Measurements from ENCODE around the gene LRMDA. TPM values are rescaled to one million over a fixed set of nuclear protein-coding genes. Genes with fewer than 3 reads are reported as not detected.
"Not testable (repeated sequence)": the region's sequence is repeated elsewhere in the genome, so short reads cannot be mapped to it uniquely, and the experiment has no call there.

LRMDA gene
- total RNA-seq, 1 experiment from 2014 or later, result not detected

DNA sequence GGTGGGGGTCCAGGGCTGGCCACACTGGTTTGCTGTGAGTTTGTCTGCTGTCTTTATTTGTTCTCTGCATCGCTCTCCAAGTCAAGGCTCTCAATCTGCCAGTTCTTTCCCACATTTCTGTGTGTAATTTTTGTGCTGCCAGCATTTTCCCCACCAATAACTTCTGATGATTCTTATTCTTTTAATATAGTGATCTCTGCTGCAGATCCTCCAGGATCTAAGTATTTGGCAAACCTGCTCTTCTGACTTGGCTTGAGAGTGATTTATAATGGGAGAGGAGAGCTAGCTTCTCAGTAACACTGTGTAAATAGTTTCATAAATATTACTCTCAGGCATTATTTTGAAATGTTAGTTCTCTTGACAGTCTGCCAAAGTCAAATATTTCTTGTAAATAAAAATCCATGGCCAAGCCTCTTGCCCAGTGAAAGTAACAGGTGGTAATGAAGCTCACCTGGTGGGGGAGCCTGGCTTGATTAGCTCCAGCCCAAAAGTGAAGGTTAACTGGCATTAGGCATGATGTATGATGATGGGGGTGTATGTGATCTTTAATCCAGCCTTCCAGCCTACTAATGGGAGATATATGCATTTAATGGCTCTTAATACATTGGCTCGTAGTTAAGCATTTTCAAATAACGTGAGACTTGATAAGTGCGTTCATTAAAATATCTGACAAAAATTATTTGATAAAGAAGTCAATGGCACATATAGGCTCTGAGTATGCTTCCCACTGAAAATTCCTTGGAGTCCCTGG is 1150.3 kb downstream of the LRMDA start:
- no peaks in the 10 kb centered on the region for H3K27me3 ChIP-seq (ENCODE audit: low read length)
- H3K9me3 ChIP-seq (ENCODE audit: low read length), result no peaks in the 10 kb centered on the region
- no peak overlapping the region for H3K27ac ChIP-seq (ENCODE audit: low read length)
- no peaks in the 10 kb centered on the region for H4K20me1 ChIP-seq (ENCODE audit: insufficient read depth, low read depth, low read length)
- no peak overlapping the region for H3K9ac ChIP-seq (ENCODE audit: low read length)
- H3K36me3 ChIP-seq (ENCODE audit: insufficient read depth, low read length), result no peaks in the 10 kb centered on the region
- no peaks in the 10 kb centered on the region for H3K4me1 ChIP-seq (ENCODE audit: low read length)
- no peak for DNase-seq
- H2AFZ ChIP-seq (ENCODE audit: low read length), result no peak overlapping the region
- H3K9me2 ChIP-seq (replicated peaks; ENCODE audit: insufficient read depth, low read length), result no peaks in the 10 kb centered on the region
- no peaks in the 10 kb centered on the region for H3K79me2 ChIP-seq (ENCODE audit: low read length)
- H3K4me3 ChIP-seq (ENCODE audit: low read length), result no peak overlapping the region
- no peak overlapping the region for H3K4me2 ChIP-seq (ENCODE audit: low read depth, low read length, poor library complexity, severe bottlenecking)

DNA sequence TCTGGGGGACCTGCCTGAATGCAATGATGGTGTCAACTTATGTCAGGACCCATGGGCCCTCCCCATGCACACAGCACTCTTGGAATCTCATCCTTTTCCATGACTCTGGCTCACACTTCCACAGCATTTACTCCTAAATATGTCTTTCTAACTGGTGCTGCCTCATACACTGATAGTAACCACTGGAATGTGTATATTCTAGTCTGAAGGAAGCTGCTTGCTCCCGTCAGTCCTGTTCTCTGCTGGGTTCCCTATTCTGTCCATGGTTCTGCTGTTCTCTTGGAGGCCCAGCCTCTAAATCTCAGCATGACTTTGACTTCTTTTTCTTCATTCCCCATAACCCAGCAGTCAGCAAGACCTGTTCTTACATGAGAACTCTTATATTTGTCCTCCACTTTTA is 1151.1 kb downstream of the LRMDA start:
- H4K20me1 ChIP-seq (ENCODE audit: insufficient read depth, low read depth, low read length), result no peaks in the 10 kb centered on the region
- no peaks in the 10 kb centered on the region for H3K4me1 ChIP-seq (ENCODE audit: low read length)
- no peaks in the 10 kb centered on the region for H3K27me3 ChIP-seq (ENCODE audit: low read length)

DNA sequence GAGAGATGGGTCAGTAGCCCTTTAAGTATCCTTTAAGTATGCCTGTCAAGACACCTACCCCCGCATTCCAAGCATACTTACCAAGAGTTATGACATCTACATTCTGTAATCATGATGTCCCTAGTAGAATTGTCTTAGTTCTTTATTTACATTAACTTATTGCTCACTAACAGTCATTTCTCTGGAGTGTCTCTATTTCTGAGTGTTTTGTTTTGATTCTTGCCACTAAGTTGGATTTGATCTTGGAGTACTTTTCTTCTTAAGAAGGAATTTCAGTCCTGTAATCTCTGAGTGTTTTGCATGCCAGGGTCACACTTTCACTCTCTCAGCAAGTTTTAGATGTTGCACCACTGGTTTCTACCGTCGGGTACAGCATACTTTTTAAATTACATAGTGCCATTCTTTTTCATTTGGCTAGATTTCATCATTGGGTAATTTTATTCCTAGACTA is 1152.3 kb downstream of the LRMDA start:
- no peaks in the 10 kb centered on the region for H3K4me1 ChIP-seq (ENCODE audit: low read length)
- no peak overlapping the region for H3K9ac ChIP-seq (ENCODE audit: low read length)
- no peak overlapping the region for H2AFZ ChIP-seq (ENCODE audit: low read length)
- H4K20me1 ChIP-seq (ENCODE audit: insufficient read depth, low read depth, low read length), result no peaks in the 10 kb centered on the region
- no peak overlapping the region for H3K27ac ChIP-seq (ENCODE audit: low read length)
- H3K4me3 ChIP-seq (ENCODE audit: low read length), result no peak overlapping the region
- H3K36me3 ChIP-seq (ENCODE audit: insufficient read depth, low read length), result no peaks in the 10 kb centered on the region
- DNase-seq, result no peak
- no peak overlapping the region for H3K4me2 ChIP-seq (ENCODE audit: low read depth, low read length, poor library complexity, severe bottlenecking)
- H3K9me3 ChIP-seq (ENCODE audit: low read length), result no peaks in the 10 kb centered on the region
- no peaks in the 10 kb centered on the region for H3K27me3 ChIP-seq (ENCODE audit: low read length)
- H3K9me2 ChIP-seq (replicated peaks; ENCODE audit: insufficient read depth, low read length), result no peaks in the 10 kb centered on the region
- H3K79me2 ChIP-seq (ENCODE audit: low read length), result no peaks in the 10 kb centered on the region

More for the DNA sequence above, 1151.1 kb downstream of the LRMDA start:
- H3K9ac ChIP-seq (ENCODE audit: low read length), result no peak overlapping the region
- no peaks in the 10 kb centered on the region for H3K9me3 ChIP-seq (ENCODE audit: low read length)
- H3K36me3 ChIP-seq (ENCODE audit: insufficient read depth, low read length), result no peaks in the 10 kb centered on the region
- no peak for DNase-seq
- H3K4me3 ChIP-seq (ENCODE audit: low read length), result no peak overlapping the region
- H3K27ac ChIP-seq (ENCODE audit: low read length), result no peak overlapping the region
- H3K9me2 ChIP-seq (replicated peaks; ENCODE audit: insufficient read depth, low read length), result no peaks in the 10 kb centered on the region
- no peak overlapping the region for H3K4me2 ChIP-seq (ENCODE audit: low read depth, low read length, poor library complexity, severe bottlenecking)
- no peaks in the 10 kb centered on the region for H3K79me2 ChIP-seq (ENCODE audit: low read length)
- H2AFZ ChIP-seq (ENCODE audit: low read length), result no peak overlapping the region

GRCh38 chr10:76584466-76584865 is 1153.0 kb downstream of the LRMDA start:
- H3K4me1 ChIP-seq (ENCODE audit: low read length); H3K79me2 ChIP-seq (ENCODE audit: low read length); DNase-seq; H3K4me2 ChIP-seq (ENCODE audit: low read depth, low read length, poor library complexity, severe bottlenecking); H3K9me2 ChIP-seq (replicated peaks; ENCODE audit: insufficient read depth, low read length); H3K9ac ChIP-seq (ENCODE audit: low read length); H3K27ac ChIP-seq (ENCODE audit: low read length); H4K20me1 ChIP-seq (ENCODE audit: insufficient read depth, low read depth, low read length); H3K27me3 ChIP-seq (ENCODE audit: low read length); H3K9me3 ChIP-seq (ENCODE audit: low read length); H3K4me3 ChIP-seq (ENCODE audit: low read length); H2AFZ ChIP-seq (ENCODE audit: low read length); H3K36me3 ChIP-seq (ENCODE audit: insufficient read depth, low read length): not testable (repeated sequence)

Small RNAs within 50 kb of the gene (small RNA-seq; reads per million reads assigned to genes)
- gene MIR606 (not detected), gene RN7SL518P (not detected), gene RNU6-673P (not detected)

Other genes with a start within 250 kb of the LRMDA start
- gene VDAC2, start 220.8 kb upstream of the LRMDA start, total RNA-seq (2014; rRNA removed; shearing (Covaris generic); ENCODE audit: low replicate concordance), result 84.2 and 128 TPM in 2 replicates
- gene COMTD1, start 195.7 kb upstream of the LRMDA start, total RNA-seq (2014; rRNA removed; shearing (Covaris generic); ENCODE audit: low replicate concordance), result 14.4 and 75.0 TPM in 2 replicates
- gene ZNF503, start 29.9 kb upstream of the LRMDA start, total RNA-seq (2014; rRNA removed; shearing (Covaris generic); ENCODE audit: low replicate concordance), result 0.04 TPM in 1 of 2 replicates, not detected in the other